DND-41 (cell line): ENCODE measurements around the gene SLC39A10.

Experiments used
- ATAC-seq: fragments of 200-7000 bp; cut with Tn5 transposase; 3 replicates; pipeline ENCODE4 v1.9.1; 2021; ENCODE audit warnings: low read depth; ENCODE audit not compliant: insufficient read depth
- DNase-seq: peaks from one replicate; pipeline ENCODE4 v3.0.0-alpha.2; 2020
- H2AFZ ChIP-seq: 2 replicates; pipeline ENCODE4 v1.6.0; 2012; ENCODE audit warnings: low read depth, low read length
- H3K27ac ChIP-seq: 2 replicates; pipeline ENCODE4 v1.5.1; 2012; ENCODE audit warnings: low read length, inconsistent platforms
- H3K27me3 ChIP-seq: fragments of 200-600 bp; sonication (generic); 2 replicates; pipeline ENCODE4 v1.6.0; 2012; ENCODE audit warnings: low read length, mild to moderate bottlenecking, inconsistent platforms; ENCODE audit not compliant: insufficient read depth, poor library complexity
- H3K36me3 ChIP-seq: 2 replicates; pipeline ENCODE4 v1.5.1; 2012; ENCODE audit warnings: low read length, inconsistent platforms; ENCODE audit not compliant: insufficient read depth
- H3K4me1 ChIP-seq: 2 replicates; pipeline ENCODE4 v1.5.1; 2012; ENCODE audit warnings: mild to moderate bottlenecking, low read length; ENCODE audit not compliant: insufficient read depth
- H3K4me2 ChIP-seq: 2 replicates; pipeline ENCODE4 v1.6.0; 2012; ENCODE audit warnings: mild to moderate bottlenecking, moderate library complexity, low read length, inconsistent platforms; ENCODE audit not compliant: insufficient read depth
- H3K4me3 ChIP-seq, 2 experiments: fragments of 200-600 bp in 1 of 2; shearing (Covaris generic) in 1 of 2; 2 replicates each; pipeline ENCODE4 v1.5.1; 2012 to 2016; ENCODE audit warnings: inconsistent platforms in 2 of 2, low read length in 2 of 2, mild to moderate bottlenecking in 2 of 2, low read depth in 1 of 2, moderate library complexity in 1 of 2
- H3K79me2 ChIP-seq: 2 replicates; pipeline ENCODE4 v1.6.0; 2012; ENCODE audit warnings: low read length, inconsistent platforms; ENCODE audit not compliant: insufficient read depth
- H3K9ac ChIP-seq: 2 replicates; pipeline ENCODE4 v1.6.0; 2012; ENCODE audit warnings: low read depth, mild to moderate bottlenecking, inconsistent platforms, low read length, moderate library complexity
- H3K9me3 ChIP-seq: 2 replicates; pipeline ENCODE4 v1.5.1; 2012; ENCODE audit warnings: low read length, moderate library complexity, mild to moderate bottlenecking, inconsistent platforms; ENCODE audit not compliant: insufficient read depth, severe bottlenecking
- H4K20me1 ChIP-seq: 2 replicates; pipeline ENCODE4 v1.6.0; 2012; ENCODE audit warnings: low read length; ENCODE audit not compliant: insufficient read depth
- CTCF ChIP-seq: IDR thresholded peaks from 2 replicates; pipeline ENCODE4 v1.5.1; 2012; ENCODE audit warnings: borderline replicate concordance, low read length, moderate library complexity, mild to moderate bottlenecking; ENCODE audit not compliant: poor library complexity, severe bottlenecking; ENCODE audit errors: extremely low read depth
- EZH2 ChIP-seq: IDR thresholded peaks from 3 replicates; pipeline ENCODE4 v1.6.1; 2012; ENCODE audit warnings: borderline replicate concordance, low read depth, mild to moderate bottlenecking, moderate library complexity, low read length, inconsistent platforms; ENCODE audit not compliant: severe bottlenecking

Gene SLC39A10

GRCh38 chr2:195721042-195721441 lies 64.0 kb downstream of the SLC39A10 start:
- H4K20me1 ChIP-seq: no peaks in the 10 kb centered on the region
- H3K9me3 ChIP-seq: no peaks in the 10 kb centered on the region
- no peak for ATAC-seq
- H3K4me3 ChIP-seq: no peak overlapping the region
- no peak overlapping the region for H2AFZ ChIP-seq
- TF ChIP-seq EZH2 (no peak), CTCF (no peak)
- H3K27ac ChIP-seq: no peak overlapping the region
- no peaks in the 10 kb centered on the region for H3K79me2 ChIP-seq
- H3K9ac ChIP-seq: no peak overlapping the region
- no peaks in the 10 kb centered on the region for H3K27me3 ChIP-seq
- no peaks in the 10 kb centered on the region for H3K4me1 ChIP-seq
- no peak for DNase-seq
- peaks cover 75% of the 10 kb centered on the region for H3K36me3 ChIP-seq
- no peak overlapping the region for H3K4me2 ChIP-seq

- no peak overlapping the region for H3K4me3 ChIP-seq
- no peak overlapping the region for H3K4me2 ChIP-seq
These were observed 65.0 kb downstream of the SLC39A10 start for GRCh38 chr2:195722075-195722474.

GRCh38 chr2:195727106-195727505 lies 70.1 kb downstream of the SLC39A10 start:
- no peak overlapping the region for H2AFZ ChIP-seq
- H3K36me3 ChIP-seq: peaks cover 74% of the 10 kb centered on the region
- H3K27ac ChIP-seq: no peak overlapping the region
- no peak overlapping the region for H3K9ac ChIP-seq
- H3K4me1 ChIP-seq: peaks cover 13% of the 10 kb centered on the region; the same call in 1 of the 2 replicates
- no peak overlapping the region for H3K4me2 ChIP-seq
- DNase-seq (no peak), ATAC-seq (no peak)
- no peak overlapping the region for H3K4me3 ChIP-seq
- no peaks in the 10 kb centered on the region for H3K27me3 ChIP-seq
- H3K79me2 ChIP-seq: no peaks in the 10 kb centered on the region
- no peaks in the 10 kb centered on the region for H3K9me3 ChIP-seq
- TF ChIP-seq CTCF (no peak), EZH2 (no peak)
- no peaks in the 10 kb centered on the region for H4K20me1 ChIP-seq

More at GRCh38 chr2:195722075-195722474, 65.0 kb downstream of the SLC39A10 start:
- Histone ChIP-seq H4K20me1 (no peaks in the 10 kb centered on the region), H3K9ac (no peak overlapping the region), H3K9me3 (no peaks in the 10 kb centered on the region), H3K4me1 (no peaks in the 10 kb centered on the region), H3K27me3 (no peaks in the 10 kb centered on the region), H2AFZ (no peak overlapping the region), H3K36me3 (peaks cover 68% of the 10 kb centered on the region), H3K27ac (no peak overlapping the region), H3K79me2 (no peaks in the 10 kb centered on the region)
- no peak for TF ChIP-seq CTCF
- TF ChIP-seq EZH2: no peak
- ATAC-seq (no peak), DNase-seq (no peak)

GRCh38 chr2:195730912-195731311 lies 73.9 kb downstream of the SLC39A10 start:
- ATAC-seq: no peak
- Histone ChIP-seq H3K79me2 (no peaks in the 10 kb centered on the region), H3K36me3 (peaks cover 82% of the 10 kb centered on the region), H3K4me2 (no peak overlapping the region), H3K27me3 (no peaks in the 10 kb centered on the region), H3K9ac (no peak overlapping the region), H3K4me1 (peaks cover 13% of the 10 kb centered on the region; the same call in 1 of the 2 replicates), H2AFZ (no peak overlapping the region), H3K27ac (no peak overlapping the region), H4K20me1 (no peaks in the 10 kb centered on the region), H3K9me3 (no peaks in the 10 kb centered on the region), H3K4me3 (no peak overlapping the region)
- TF ChIP-seq CTCF: no peak
- no peak for TF ChIP-seq EZH2
- no peak for DNase-seq
